B cell (primary cell): ENCODE data around the gene PPFIA1. TPM values are rescaled to one million over a fixed set of nuclear protein-coding genes. Genes with fewer than 3 reads are reported as not detected.

Experiments
- ATAC-seq: fragments of 200-7000 bp; cut with Tn5 transposase; one replicate; pipeline ENCODE4 v1.10.0; 2021; ENCODE audit warnings: low read depth, mild to moderate bottlenecking, moderate number of reproducible peaks, moderate library complexity
- CTCF ChIA-PET: fragments of 350-600 bp; sonication (Branson Sonifier 250); formaldehyde crosslinking; loops from one replicate; lab custom pipeline; 2021; ENCODE audit warnings: antibody characterized with exemption, inconsistent platforms; lab: Charles Lee
- POLR2A ChIA-PET: fragments of 350-600 bp; sonication (Branson Sonifier 250); formaldehyde crosslinking; loops from one replicate; lab custom pipeline; 2021; ENCODE audit warnings: antibody characterized with exemption; lab: Charles Lee
- DNase-seq: peaks from one replicate; pipeline ENCODE4 v3.0.0; 2013
- H2AFZ ChIP-seq: 2 replicates; pipeline ENCODE4 v1.6.1; 2012; ENCODE audit warnings: mild to moderate bottlenecking, low read depth, low read length; ENCODE audit not compliant: insufficient read depth, poor library complexity, severe bottlenecking
- H3K27ac ChIP-seq, 2 donors: 1 replicate in 1 of 2; 2 replicates in 1 of 2; pipeline ENCODE4 v1.5.1; 2012 to 2013; ENCODE audit warnings: low read length in 2 of 2, mild to moderate bottlenecking in 2 of 2, moderate library complexity in 1 of 2
- H3K27me3 ChIP-seq, 4 experiments: fragments of 200-600 bp in 1 of 4; sonication (generic) in 1 of 4; replicated peaks in 1 of 4; 1 replicate in 2 of 4; 2 replicates in 2 of 4; pipeline versions ENCODE4 v1.6.1 to v1.7.0; 2013 to 2016; ENCODE audit warnings: low read length in 3 of 4, mild to moderate bottlenecking in 2 of 4, mixed read lengths in 1 of 4, moderate library complexity in 1 of 4; ENCODE audit not compliant: insufficient read depth in 4 of 4, control insufficient read depth in 3 of 4; ENCODE audit errors: control extremely low read depth in 1 of 4
- H3K36me3 ChIP-seq, 2 experiments: replicated peaks in 1 of 2; 1 replicate in 1 of 2; 2 replicates in 1 of 2; pipeline versions ENCODE4 v1.6.1 to v1.7.1; 2013; ENCODE audit warnings: low read length in 1 of 2; ENCODE audit not compliant: insufficient read depth in 2 of 2, control insufficient read depth in 1 of 2; ENCODE audit errors: control extremely low read depth in 1 of 2, extremely low read depth in 1 of 2
- H3K4me1 ChIP-seq, 2 donors: fragments of 200-600 bp in 1 of 2; sonication (generic) in 1 of 2; 1 replicate in 1 of 2; 2 replicates in 1 of 2; pipeline versions ENCODE4 v1.5.1 to v1.6.1; 2013 to 2017; ENCODE audit warnings: low read length in 2 of 2; ENCODE audit not compliant: control insufficient read depth in 2 of 2, insufficient read depth in 2 of 2
- H3K4me2 ChIP-seq: replicated peaks from 2 replicates; pipeline ENCODE3; 2012; ENCODE audit warnings: mild to moderate bottlenecking, low read depth, low read length; ENCODE audit not compliant: poor library complexity, severe bottlenecking
- H3K4me3 ChIP-seq, 5 experiments: fragments of 200-600 bp in 1 of 5; sonication (generic) in 1 of 5; 1 replicate in 3 of 5; 2 replicates in 2 of 5; pipeline versions ENCODE4 v1.5.1 to v1.7.0; 2011 to 2016; ENCODE audit warnings: low read length in 4 of 5, mild to moderate bottlenecking in 4 of 5, low read depth in 2 of 5, control low read depth in 1 of 5, moderate library complexity in 1 of 5; ENCODE audit not compliant: insufficient read depth in 1 of 5; ENCODE audit errors: control extremely low read depth in 1 of 5, extremely low read depth in 1 of 5
- H3K79me2 ChIP-seq: fragments of 200-600 bp; sonication (generic); one replicate; pipeline ENCODE4 v1.6.0; 2016; ENCODE audit warnings: low read length; ENCODE audit not compliant: control insufficient read depth, insufficient read depth
- H3K9ac ChIP-seq: fragments of 200-600 bp; sonication (generic); 2 replicates; pipeline ENCODE4 v1.6.1; 2017; ENCODE audit warnings: mild to moderate bottlenecking, low read length, moderate library complexity
- H3K9me3 ChIP-seq, 3 donors: one replicate each; pipeline versions ENCODE4 v1.6.1 to v1.7.1; 2013; ENCODE audit warnings: low read length in 2 of 3; ENCODE audit not compliant: control insufficient read depth in 2 of 3, insufficient read depth in 1 of 3; ENCODE audit errors: control extremely low read depth in 1 of 3
- H4K20me1 ChIP-seq: 2 replicates; pipeline ENCODE4 v1.6.0; 2012; ENCODE audit warnings: mild to moderate bottlenecking, low read length; ENCODE audit not compliant: insufficient read depth, control insufficient read depth, poor library complexity, severe bottlenecking
- H3K27ac Mint-ChIP-seq: one replicate; pipeline ENCODE4 v1.8.0; 2021; ENCODE audit warnings: mixed read lengths
- H3K27me3 Mint-ChIP-seq: one replicate; pipeline ENCODE4 v1.8.0; 2021; ENCODE audit warnings: mixed read lengths
- H3K4me1 Mint-ChIP-seq: one replicate; pipeline ENCODE4 v1.8.0; 2021; ENCODE audit warnings: mixed read lengths
- H3K4me3 Mint-ChIP-seq: one replicate; pipeline ENCODE4 v1.8.0; 2021; ENCODE audit warnings: mixed read lengths
- H3K9me3 Mint-ChIP-seq: one replicate; pipeline ENCODE4 v1.8.0; 2022; ENCODE audit warnings: mixed read lengths; ENCODE audit not compliant: insufficient read depth
- CTCF ChIP-seq: fragments of 200-600 bp; IDR thresholded peaks from one replicate; pipeline ENCODE4 v1.8.0; 2022; ENCODE audit warnings: antibody characterized with exemption, mild to moderate bottlenecking
- EZH2 ChIP-seq: IDR thresholded peaks from 2 replicates; pipeline ENCODE4 v1.6.1; 2012; ENCODE audit warnings: borderline replicate concordance, low read depth, mild to moderate bottlenecking, moderate library complexity, low read length; ENCODE audit not compliant: insufficient read depth, poor library complexity, severe bottlenecking
- WGBS: methylation state at CpG from one replicate; pipeline ENCODE4 v1.1.5; 2013; ENCODE audit warnings: missing lambda C conversion rate; ENCODE audit not compliant: insufficient coverage; 5-methylcytosine and 5-hydroxymethylcytosine counted together
- intact Hi-C: fragments of 100-400 bp; cut with micrococcal nuclease; formaldehyde crosslinking; loops from one replicate; pipeline ENCODE4 v1.10.0; 2022
- polyA plus RNA-seq: library from polyadenylated mRNA; depleted of rRNA; stranded (reverse); fragments of >200 nt; gene quantifications from 2 replicates; pipeline ENCODE4 v1.2.3, GENCODE V29; 2012
- total RNA-seq, 2 donors: library from RNA; stranded (reverse); fragments of 120-200 nt in 1 of 2; gene quantifications; 1 replicate in 1 of 2; 2 replicates in 1 of 2; pipeline versions ENCODE4 v1.2.3 to v1.2.4, GENCODE V29; 2013 to 2022

Gene PPFIA1
- total and polyA plus RNA-seq, 2 donors (not counting 1 experiment from before 2014, with no cell fraction given) = 21.8 to 70.4 TPM

- Histone ChIP-seq H3K36me3 (peaks cover 0 to 13% of the 10 kb centered on the region in 2 experiments), H3K9me3 (peaks cover 0 to 4% (median 0%) of the 10 kb centered on the region in 3 donors), H3K79me2 (peaks cover 30% of the 10 kb centered on the region), H4K20me1 (peaks cover 47% of the 10 kb centered on the region), H3K4me2 (no peak overlapping the region), H3K27ac (no peak overlapping the region), H3K4me1 (no peaks in the 10 kb centered on the region), H2AFZ (no peak overlapping the region), H3K9ac (no peak overlapping the region), H3K4me3 (no peak overlapping the region), H3K27me3 (no peaks in the 10 kb centered on the region)
- DNase-seq (no peak), ATAC-seq (no peak)
- POLR2A ChIA-PET = no interaction called here
- H3K4me3 Mint-ChIP-seq = no peak overlapping the region
- 69% methylated on average over 8 of the region's 8 CpGs for WGBS
- no peak overlapping the region for H3K27ac Mint-ChIP-seq
- CTCF ChIA-PET = no interaction called here
- intact Hi-C loops = no loop called here
- no peaks in the 10 kb centered on the region for H3K27me3 Mint-ChIP-seq
- H3K4me1 Mint-ChIP-seq = peaks cover 22% of the 10 kb centered on the region
- TF ChIP-seq EZH2 (no peak), CTCF (no peak)
- H3K9me3 Mint-ChIP-seq = peaks cover 2% of the 10 kb centered on the region
These were observed 43.5 kb downstream of the PPFIA1 start for GRCh38 chr11:70313945-70314344.

- H3K36me3 ChIP-seq = peaks cover 0 to 18% of the 10 kb centered on the region in 2 experiments
- peaks cover 2% of the 10 kb centered on the region for H3K9me3 Mint-ChIP-seq
- H3K4me3 Mint-ChIP-seq = no peak overlapping the region
- peaks cover 0 to 4% (median 0%) of the 10 kb centered on the region in 3 donors for H3K9me3 ChIP-seq
- H3K4me3 ChIP-seq = no peak overlapping the region
- H3K9ac ChIP-seq = no peak overlapping the region
- H3K4me2 ChIP-seq = no peak overlapping the region
- H3K27me3 ChIP-seq = no peaks in the 10 kb centered on the region
- CTCF ChIA-PET = no interaction called here
- DNase-seq = no peak
- peaks cover 22% of the 10 kb centered on the region for H3K4me1 Mint-ChIP-seq
- no CpG with 5 or more reads among the region's 10 CpGs for WGBS
- H3K4me1 ChIP-seq = no peaks in the 10 kb centered on the region
- ATAC-seq = no peak
- no peaks in the 10 kb centered on the region for H3K27me3 Mint-ChIP-seq
- peaks cover 55% of the 10 kb centered on the region for H4K20me1 ChIP-seq
- H2AFZ ChIP-seq = no peak overlapping the region
- peaks cover 27% of the 10 kb centered on the region for H3K79me2 ChIP-seq
- intact Hi-C loops = no loop called here
- no peak overlapping the region for H3K27ac ChIP-seq
- H3K27ac Mint-ChIP-seq = no peak overlapping the region
- POLR2A ChIA-PET = no interaction called here
- TF ChIP-seq CTCF (no peak), EZH2 (no peak)
These were observed 44.2 kb downstream of the PPFIA1 start for GRCh38 chr11:70314730-70315129.
